Esophagus squamous epithelium (tissue), 4 donors: ENCODE data around the gene PPFIA2.

Source experiments
- CTCF ChIP-seq, 6 experiments: fragments of 450-650 bp in 4 of 6; fragments of 200-600 bp in 2 of 6; sonication (generic) in 2 of 6; IDR thresholded peaks; one replicate each; pipeline ENCODE4 v1.5.1; 2016 to 2019; ENCODE audit warnings: antibody characterized with exemption in 6 of 6, mild to moderate bottlenecking in 4 of 6, moderate library complexity in 4 of 6
- POLR2A ChIP-seq, 4 donors: fragments of 450-650 bp; IDR thresholded peaks; one replicate each; pipeline ENCODE4 v1.6.1; 2017; ENCODE audit warnings: antibody characterized with exemption in 4 of 4, mild to moderate bottlenecking in 4 of 4, moderate library complexity in 3 of 4

- TF ChIP-seq CTCF (IDR thresholded peaks at IDR 0.05) (no peak), POLR2A (IDR thresholded peaks at IDR 0.05) (no peak)
Measured at GRCh38 chr12:81564237-81564636, 194.9 kb downstream of the PPFIA2 start.
